HG03469 (cell line): ENCODE data around the gene SMIM11.

ENCODE experiments used
- ATAC-seq: cut with Tn5 transposase; IDR thresholded peaks from one replicate; pipeline ENCODE4 v1.9.1; 2021; ENCODE audit warnings: mild to moderate bottlenecking, moderate library complexity, moderate number of reproducible peaks; ENCODE audit not compliant: unreplicated experiment

SMIM11 gene

DNA sequence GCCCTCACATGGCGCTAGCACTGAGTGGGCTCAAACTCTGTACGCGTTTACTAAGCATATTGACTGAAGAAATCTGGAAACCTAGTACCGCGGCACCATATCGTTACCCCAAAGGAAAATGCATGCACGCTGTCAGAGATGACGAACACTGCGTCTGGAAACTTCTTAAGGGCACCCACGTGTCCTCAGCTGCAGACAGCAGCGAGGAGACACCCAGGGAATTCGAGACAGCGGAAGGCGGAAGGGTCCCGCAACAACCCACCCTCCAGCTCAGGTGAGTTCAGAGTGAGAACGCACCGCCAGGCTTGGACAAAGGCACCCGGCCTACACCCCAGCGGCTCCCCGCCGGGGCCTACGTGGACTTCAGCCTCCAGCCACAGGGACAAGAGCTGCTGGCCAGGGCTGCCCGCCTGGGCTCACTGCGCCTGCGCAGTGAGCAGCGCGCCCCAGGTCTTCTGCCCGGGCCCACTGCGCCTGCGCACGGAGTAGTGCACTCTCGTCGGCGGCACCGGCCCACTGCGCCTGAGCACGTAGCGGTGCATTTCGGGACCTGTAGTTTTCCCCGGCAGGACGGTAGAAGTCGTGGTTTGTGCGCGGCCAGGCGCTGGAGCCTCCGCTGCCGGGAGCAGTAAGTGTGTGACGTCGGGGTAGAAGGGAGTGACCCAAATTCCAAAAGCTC lies at the start of gene SMIM11:
TSS of gene SMIM11 (plus strand) at position 568 of the 679 bp plus-strand sequence. CDS start 3,998 bp downstream, outside the sequence.
- ATAC-seq: peak; percentile 68

DNA sequence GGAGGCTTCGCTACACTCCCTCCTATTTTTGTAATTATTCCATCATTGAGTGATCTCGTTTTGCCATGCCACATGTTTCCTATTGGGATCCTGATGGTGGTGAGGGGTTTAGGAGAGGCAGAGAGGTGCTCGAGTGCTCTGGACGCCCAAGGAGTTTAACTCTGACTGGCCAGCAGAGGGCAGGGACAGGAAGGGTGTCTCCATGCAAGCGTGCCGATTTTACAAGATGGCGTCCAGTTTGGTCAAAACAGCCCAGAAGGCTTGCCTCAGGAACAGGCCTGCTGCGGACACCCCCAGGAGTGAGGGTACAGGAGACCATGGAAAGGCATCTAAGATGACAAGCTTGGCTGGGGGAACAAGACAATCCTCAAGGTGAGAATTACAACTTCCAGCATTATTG lies 45.3 kb upstream of the SMIM11 start:
- ATAC-seq: no peak

- no peak for ATAC-seq
Observed at GRCh38 chr21:34331726-34332125, 43.6 kb upstream of the SMIM11 start.

- no peak for ATAC-seq
Observed at GRCh38 chr21:34332347-34332746, 43.0 kb upstream of the SMIM11 start.

- ATAC-seq: no peak
Observed at GRCh38 chr21:34333121-34333739, 42.1 kb upstream of the SMIM11 start.

GRCh38 chr21:34335316-34335715 lies 40.0 kb upstream of the SMIM11 start:
- ATAC-seq: no peak

DNA sequence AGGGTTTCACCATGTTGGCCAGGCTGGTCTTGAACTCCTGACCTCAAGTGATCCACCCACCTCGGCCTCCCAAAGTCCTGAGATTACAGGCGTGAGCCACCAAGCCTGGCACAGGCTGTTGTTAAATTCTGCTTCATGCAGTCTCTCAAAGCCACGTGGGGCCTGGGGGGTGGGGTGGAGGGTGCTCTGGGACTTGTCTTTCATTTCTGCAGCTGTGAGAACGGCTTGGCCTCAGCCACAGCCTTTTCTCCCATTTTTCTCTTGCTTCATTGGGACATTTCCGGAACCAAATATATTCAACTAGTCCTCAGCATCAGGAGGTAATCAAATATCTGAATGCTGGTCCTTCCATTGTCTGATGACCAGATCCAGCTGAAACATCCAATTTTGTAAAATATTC lies 39.1 kb upstream of the SMIM11 start:
- ATAC-seq: no peak

DNA sequence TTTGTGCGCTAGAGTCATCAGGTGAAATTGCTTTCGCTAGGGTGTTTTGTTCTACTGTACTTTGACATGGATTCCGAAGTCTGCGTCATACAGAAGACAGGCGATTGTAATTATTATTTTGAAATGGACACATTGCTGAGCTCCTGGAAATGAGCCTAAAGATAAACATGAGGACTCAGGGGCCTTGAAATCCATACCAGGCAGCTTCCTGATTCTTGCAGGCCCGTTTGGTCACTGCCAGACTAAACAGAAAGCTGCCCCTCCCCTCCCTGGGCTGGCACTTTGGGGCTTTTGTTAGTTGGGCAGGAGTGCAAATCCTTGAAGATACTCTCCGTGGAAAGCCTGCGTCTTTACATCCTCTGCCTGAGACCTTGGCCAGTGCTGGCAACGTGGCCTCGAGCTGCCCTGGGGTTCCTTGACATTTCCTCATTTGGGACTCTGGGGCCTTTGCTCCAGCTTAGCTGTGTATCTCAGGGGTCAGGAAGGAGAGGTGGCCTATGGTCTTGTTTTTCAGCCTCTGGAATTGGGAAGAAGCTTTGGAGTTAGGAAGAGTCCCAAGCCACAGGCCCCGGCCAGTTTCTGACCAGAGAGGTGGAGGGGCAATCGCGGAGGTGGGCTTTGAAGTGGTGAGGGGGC lies 38.4 kb upstream of the SMIM11 start:
- ATAC-seq: no peak

DNA sequence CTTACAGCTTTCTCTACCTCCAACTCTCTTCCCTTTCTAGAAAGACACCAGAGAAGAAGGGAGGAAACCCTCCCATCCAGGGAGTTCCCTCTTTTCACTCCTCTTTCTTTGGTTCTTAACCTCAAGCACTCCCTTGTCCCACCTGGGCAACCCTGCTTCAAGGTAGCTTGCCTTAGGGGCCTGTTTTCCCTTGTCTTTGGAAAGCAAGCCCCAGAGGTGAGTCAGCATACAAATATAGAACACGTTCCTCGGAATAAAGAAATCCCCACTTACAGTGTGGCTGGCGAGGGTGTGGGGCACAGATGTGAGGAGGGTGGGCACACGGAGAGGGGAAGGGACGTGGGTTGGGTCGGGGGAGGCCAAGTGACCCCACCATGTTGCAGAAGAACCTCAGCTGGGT lies 37.6 kb upstream of the SMIM11 start:
- ATAC-seq: no peak

DNA sequence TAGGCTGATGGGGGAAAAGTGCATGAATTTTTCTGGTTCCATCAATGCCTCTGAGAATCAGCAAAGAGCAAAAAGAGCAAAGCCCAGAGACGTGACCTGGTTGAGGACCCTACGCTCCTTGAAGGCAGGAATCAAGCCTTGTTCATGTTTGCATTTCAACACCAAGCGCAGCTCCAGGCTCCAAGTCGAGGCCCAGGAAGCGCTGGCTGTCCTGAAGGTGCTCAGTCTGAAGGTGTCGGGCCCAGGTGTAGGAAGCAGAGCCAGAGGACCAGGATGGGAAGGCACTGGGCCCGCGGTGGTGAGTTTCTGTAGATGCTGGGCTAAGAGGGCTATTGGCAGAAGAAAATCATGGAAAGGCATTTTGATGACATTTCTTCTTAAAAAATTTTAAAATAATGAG lies 37.1 kb upstream of the SMIM11 start:
- ATAC-seq: no peak

DNA sequence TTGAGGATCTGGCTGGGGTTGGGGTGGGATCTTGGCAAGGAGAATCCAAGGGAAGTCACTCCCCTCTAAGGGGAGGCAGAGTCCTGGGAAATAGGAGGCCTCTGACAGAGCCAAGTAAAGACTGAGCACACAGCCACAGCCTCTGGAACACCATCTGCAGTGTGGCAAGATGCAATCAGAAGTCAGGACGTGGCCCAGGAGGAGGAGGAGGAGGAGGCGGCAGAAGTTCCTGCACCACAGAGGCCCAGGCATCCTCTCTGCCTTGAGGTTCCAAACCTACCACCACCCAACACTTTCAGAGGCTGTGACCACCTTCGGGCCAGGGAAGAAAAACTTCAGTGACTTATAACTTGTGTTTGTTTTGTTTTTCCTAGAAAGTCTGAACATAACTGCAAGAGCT lies 35.2 kb upstream of the SMIM11 start:
- ATAC-seq: no peak

- no peak for ATAC-seq
Observed at GRCh38 chr21:34342476-34342875, 32.8 kb upstream of the SMIM11 start.

- ATAC-seq: no peak
Observed at GRCh38 chr21:34343347-34343746, 32.0 kb upstream of the SMIM11 start.

DNA sequence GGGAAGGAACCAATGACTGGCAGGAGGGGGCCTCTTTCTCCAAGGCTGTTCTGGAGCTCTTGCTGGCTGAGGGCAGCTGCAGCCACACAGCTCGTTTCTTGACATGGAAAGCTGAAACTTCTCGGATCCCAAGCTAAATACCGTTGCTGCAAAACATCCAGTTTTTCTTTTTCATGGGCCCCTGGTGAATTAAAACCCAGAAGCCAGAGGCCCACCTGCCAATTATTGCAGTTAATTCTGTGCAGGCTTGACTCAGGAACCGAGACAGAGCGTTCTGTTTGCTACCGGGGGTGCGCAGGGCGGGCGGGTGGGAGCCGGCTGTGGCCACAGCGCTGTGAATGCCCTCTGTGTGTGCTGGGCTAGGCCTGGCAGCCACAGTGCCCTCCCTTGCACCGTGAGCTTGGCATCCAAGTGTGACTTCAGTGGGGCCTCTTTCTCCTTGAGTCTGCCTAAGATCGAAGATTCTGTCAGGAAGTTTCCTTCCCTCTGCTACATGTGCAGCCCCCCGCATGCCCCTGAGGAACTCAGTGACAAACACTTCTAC lies 31.4 kb upstream of the SMIM11 start:
- no peak for ATAC-seq

- no peak for ATAC-seq
Observed at GRCh38 chr21:34344584-34344983, 30.7 kb upstream of the SMIM11 start.

GRCh38 chr21:34345091-34345871 lies 30.0 kb upstream of the SMIM11 start:
- ATAC-seq: no peak

GRCh38 chr21:34345892-34346291 lies 29.4 kb upstream of the SMIM11 start:
- ATAC-seq: no peak

- ATAC-seq: no peak
Observed at GRCh38 chr21:34348890-34349519, 26.3 kb upstream of the SMIM11 start.

- peak; percentile 54 for ATAC-seq
Observed at GRCh38 chr21:34351786-34352241, 23.5 kb upstream of the SMIM11 start.

DNA sequence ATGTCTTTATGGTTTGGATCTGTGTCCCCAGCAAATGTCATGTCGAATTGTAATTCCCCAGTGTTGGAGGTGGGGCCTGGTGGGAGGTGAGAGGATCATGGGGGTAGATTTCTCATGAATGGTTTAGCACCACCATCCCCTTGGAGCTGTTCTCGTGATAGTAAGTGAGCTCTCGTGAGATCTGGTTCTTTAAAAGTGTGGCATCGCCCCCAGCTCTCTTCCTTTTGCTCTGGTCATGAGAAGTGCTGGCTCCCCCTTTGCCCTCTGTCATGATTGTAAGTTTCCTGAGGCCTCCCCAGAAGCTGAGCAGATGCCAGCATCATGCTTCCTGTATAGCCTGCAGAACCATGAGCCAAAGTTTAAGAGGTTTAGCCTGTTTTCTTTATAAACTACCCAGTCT lies 22.8 kb upstream of the SMIM11 start:
- no peak for ATAC-seq

DNA sequence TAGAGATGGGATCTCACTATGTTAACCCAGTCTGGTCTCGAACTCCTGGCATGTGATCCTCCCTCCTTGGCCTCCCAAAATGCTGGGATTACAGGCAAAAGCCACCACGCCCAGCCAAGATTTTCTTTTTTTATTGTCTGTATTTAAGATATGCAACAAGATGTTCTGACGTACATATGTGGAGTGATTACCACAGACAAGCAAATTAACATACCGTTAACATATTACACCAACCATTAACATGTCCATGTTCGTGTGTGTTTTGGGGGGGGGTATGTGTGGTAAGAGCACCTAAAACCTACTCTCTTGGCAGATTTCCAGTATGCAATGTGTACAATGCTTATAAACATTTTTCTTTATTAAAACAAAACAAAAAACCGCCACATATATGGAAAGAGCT lies 22.1 kb upstream of the SMIM11 start:
- no peak for ATAC-seq
